ENCODE data around the gene ADGRG6.

ADGRG6 gene

GRCh38 chr6:142266060-142266459 is 35.7 kb upstream of the ADGRG6 start:
- TF ChIP-seq ZNF341 (tag by site-specific recombination; IDR thresholded peaks at IDR 0.05; ENCODE audit: low read depth) = no peak
- no peak for TF ChIP-seq ZSCAN18 (tag by site-specific recombination; IDR thresholded peaks at IDR 0.05)
- no peak for TF ChIP-seq ZEB2 (tag by site-specific recombination; IDR thresholded peaks at IDR 0.05)
- TF ChIP-seq TCF7L2 (IDR thresholded peaks at IDR 0.05; ENCODE audit: borderline replicate concordance, low read depth, low read length) = no peak
- no peak for TF ChIP-seq ZNF843 (tag by site-specific recombination; IDR thresholded peaks at IDR 0.05)
- no peak for TF ChIP-seq SP2 (tag by site-specific recombination; IDR thresholded peaks at IDR 0.05)
- TF ChIP-seq ZSCAN16 (tag by site-specific recombination; IDR thresholded peaks at IDR 0.05) = no peak
- TF ChIP-seq PRDM10 (tag by site-specific recombination; IDR thresholded peaks at IDR 0.05) = no peak
- no peak for TF ChIP-seq ZNF623 (tag by site-specific recombination; IDR thresholded peaks at IDR 0.05)
- no peak for TF ChIP-seq ZNF280D (tag by site-specific recombination; IDR thresholded peaks at IDR 0.05)
- no peak for TF ChIP-seq ZNF664 (tag by site-specific recombination; IDR thresholded peaks at IDR 0.05)
- TF ChIP-seq ZNF600 (tag by site-specific recombination; IDR thresholded peaks at IDR 0.05) = no peak
- no peak for TF ChIP-seq ZNF610 (tag by site-specific recombination; IDR thresholded peaks at IDR 0.05; ENCODE audit: borderline replicate concordance)
- TF ChIP-seq PRDM4 (tag by site-specific recombination; IDR thresholded peaks at IDR 0.05) = no peak
- TF ChIP-seq ZNF211 (tag by site-specific recombination; IDR thresholded peaks at IDR 0.05; ENCODE audit: low read depth) = no peak
- TF ChIP-seq ZNF449 (tag by site-specific recombination; IDR thresholded peaks at IDR 0.05) = no peak
- TF ChIP-seq ZNF692 (tag by site-specific recombination; IDR thresholded peaks at IDR 0.05) = no peak
- H3K9me3 ChIP-seq (ENCODE audit: control insufficient read depth, insufficient read depth, low read depth, low read length) = no peaks in the 10 kb centered on the region
- CTCF ChIA-PET = interaction anchor here (1.0 kb wide), 1 partner anchor 36 kb away, joined by 3 read pairs; no protein-coding TSS in a partner anchor
- H3K27ac ChIP-seq (ENCODE audit: extremely low read depth, low read depth, low read length) = no peak overlapping the region
- no peaks in the 10 kb centered on the region for H3K36me3 ChIP-seq (ENCODE audit: control insufficient read depth in 2 of 2, insufficient read depth in 1 of 2, low read length in 2 of 2)
- no peak overlapping the region for H3K4me3 ChIP-seq (ENCODE audit: low read depth, low read length)
- POLR2A ChIA-PET = no interaction called here
- no peaks in the 10 kb centered on the region for H3K4me1 ChIP-seq (ENCODE audit: control insufficient read depth, insufficient read depth, low read length)
